ENCODE data around the gene POU2AF3.
"Not testable (repeated sequence)": the region's sequence is repeated elsewhere in the genome, so short reads cannot be mapped to it uniquely, and the experiment has no call there.

The POU2AF3 gene

GRCh38 chr11:111301004-111301841 lies 2.9 kb downstream of the POU2AF3 start:
- DNase-seq (ENCODE audit: low spot score) = no peak

DNA sequence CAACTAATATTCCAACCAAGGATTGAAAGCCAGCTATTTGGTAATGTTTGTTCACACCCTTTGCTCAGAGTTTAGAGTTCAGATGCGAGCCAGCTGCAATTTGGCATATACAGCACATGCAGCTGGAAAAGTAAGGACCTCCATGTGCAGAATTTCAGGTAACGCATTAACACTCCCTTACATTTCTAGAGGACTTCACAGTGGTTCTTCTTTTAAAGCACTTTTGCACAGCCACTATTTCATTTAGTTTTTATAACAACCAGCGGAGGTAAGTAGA lies 3.4 kb downstream of the POU2AF3 start:
- no peak for DNase-seq (ENCODE audit: low spot score)

GRCh38 chr11:111302298-111302697 lies 4.0 kb downstream of the POU2AF3 start:
- no peak for DNase-seq (ENCODE audit: low spot score)

GRCh38 chr11:111303461-111303860 lies 5.1 kb downstream of the POU2AF3 start:
- DNase-seq (ENCODE audit: low spot score) = peak; percentile 40

GRCh38 chr11:111305162-111305802 lies 6.9 kb downstream of the POU2AF3 start:
- no peak for DNase-seq (ENCODE audit: low spot score)

DNA sequence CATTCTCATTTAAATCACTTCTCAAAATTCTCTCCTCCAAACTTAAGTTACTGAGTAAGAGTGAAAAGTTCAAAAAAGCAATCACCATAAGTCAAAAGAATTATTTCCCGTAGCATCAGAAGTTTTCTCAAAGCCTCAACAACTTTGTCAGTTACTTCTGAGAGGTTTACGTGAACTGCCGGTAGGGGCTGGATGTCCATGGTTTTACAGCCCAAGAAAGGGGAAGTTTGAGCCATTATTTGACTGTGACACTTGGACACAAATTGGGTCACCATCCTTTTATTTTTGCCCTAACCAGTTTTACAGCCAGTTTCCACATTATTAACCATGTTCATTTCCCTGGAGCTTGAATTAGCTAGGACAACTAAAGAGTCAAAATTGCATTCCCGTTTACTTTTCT lies 7.5 kb downstream of the POU2AF3 start:
- no peak for DNase-seq (ENCODE audit: low spot score)

GRCh38 chr11:111306321-111306720 lies 8.0 kb downstream of the POU2AF3 start:
- DNase-seq (ENCODE audit: low spot score) = no peak

DNA sequence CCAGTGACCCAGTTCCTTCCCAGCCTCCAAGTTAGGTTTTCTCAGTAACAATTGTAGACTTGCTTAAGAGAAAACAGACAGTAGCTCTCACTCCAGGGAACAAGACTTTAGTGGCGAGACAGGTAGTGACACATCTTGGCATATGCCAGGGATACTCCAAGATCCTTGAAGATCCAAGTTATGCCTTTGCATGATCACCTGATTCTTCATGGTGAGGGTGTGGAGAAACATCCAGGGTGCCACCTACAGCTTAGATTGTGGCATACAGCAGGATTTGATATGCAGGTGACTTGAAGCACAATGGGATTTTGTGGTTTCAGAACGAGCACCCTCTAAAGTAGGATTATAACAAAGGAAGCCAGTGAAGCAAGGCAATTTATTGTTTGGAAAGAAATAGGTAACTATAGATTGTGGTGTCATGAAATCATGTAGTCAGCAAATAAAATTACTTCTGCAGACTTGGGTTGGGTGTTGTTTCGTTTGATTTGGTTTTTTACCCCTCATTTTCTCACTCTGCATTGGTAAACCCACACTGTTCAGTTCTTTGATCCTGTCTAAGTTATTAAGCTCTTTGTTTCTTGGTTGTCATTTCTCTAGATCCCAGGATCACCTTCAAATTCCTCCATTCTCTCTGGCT lies 9.2 kb downstream of the POU2AF3 start:
- no peak for DNase-seq (ENCODE audit: low spot score)

- peak; percentile 47 for DNase-seq (ENCODE audit: low spot score)
Observed at GRCh38 chr11:111308140-111308539, 9.8 kb downstream of the POU2AF3 start.

- no peak for DNase-seq (ENCODE audit: low spot score)
Observed at GRCh38 chr11:111309215-111309915, 11.0 kb downstream of the POU2AF3 start.

- DNase-seq (ENCODE audit: low spot score) = no peak
Observed at GRCh38 chr11:111310088-111310487, 11.7 kb downstream of the POU2AF3 start.

DNA sequence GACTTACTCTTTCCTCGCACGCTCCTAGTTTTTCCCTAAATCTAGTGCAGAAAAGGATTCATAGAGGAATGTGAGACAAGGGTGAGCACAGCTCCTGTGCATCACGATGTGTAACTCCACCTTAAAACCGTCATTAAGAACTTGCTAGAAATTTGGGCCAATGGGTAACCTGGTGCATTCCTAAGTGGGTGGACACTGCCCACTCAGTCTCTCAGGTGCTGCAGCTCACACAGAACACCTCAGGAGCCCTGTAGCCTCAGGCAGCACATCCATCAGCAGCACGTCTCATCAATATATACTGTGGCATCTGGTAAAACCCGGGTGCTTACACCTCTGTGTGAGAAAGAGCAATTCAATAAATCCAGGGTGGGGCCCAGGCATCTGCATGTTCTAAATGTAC lies 12.4 kb downstream of the POU2AF3 start:
- no peak for DNase-seq (ENCODE audit: low spot score)

- DNase-seq (ENCODE audit: low spot score) = no peak
Observed at GRCh38 chr11:111312076-111312475, 13.7 kb downstream of the POU2AF3 start.

GRCh38 chr11:111319296-111319695 lies 20.9 kb downstream of the POU2AF3 start:
- DNase-seq (ENCODE audit: low spot score) = no peak

DNA sequence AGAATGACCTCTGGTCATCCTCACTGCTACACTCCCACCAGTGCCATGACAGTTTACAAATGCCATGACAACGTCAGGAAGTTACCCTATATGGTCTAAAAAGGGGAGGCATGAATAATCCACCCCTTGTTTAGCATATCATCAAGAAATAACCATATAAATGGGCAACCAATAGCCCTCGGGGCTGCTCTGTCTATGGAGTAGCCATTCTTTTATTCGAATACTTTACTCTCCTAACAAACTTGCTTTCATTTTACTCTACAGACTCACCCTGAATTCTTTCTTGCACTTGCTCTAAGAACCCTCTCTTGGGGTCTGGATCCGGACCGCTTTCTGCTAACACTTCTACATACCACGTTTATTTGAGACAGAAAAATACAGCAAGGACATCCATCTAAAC lies 21.9 kb downstream of the POU2AF3 start:
- DNase-seq (ENCODE audit: low spot score) = not testable (repeated sequence)

DNA sequence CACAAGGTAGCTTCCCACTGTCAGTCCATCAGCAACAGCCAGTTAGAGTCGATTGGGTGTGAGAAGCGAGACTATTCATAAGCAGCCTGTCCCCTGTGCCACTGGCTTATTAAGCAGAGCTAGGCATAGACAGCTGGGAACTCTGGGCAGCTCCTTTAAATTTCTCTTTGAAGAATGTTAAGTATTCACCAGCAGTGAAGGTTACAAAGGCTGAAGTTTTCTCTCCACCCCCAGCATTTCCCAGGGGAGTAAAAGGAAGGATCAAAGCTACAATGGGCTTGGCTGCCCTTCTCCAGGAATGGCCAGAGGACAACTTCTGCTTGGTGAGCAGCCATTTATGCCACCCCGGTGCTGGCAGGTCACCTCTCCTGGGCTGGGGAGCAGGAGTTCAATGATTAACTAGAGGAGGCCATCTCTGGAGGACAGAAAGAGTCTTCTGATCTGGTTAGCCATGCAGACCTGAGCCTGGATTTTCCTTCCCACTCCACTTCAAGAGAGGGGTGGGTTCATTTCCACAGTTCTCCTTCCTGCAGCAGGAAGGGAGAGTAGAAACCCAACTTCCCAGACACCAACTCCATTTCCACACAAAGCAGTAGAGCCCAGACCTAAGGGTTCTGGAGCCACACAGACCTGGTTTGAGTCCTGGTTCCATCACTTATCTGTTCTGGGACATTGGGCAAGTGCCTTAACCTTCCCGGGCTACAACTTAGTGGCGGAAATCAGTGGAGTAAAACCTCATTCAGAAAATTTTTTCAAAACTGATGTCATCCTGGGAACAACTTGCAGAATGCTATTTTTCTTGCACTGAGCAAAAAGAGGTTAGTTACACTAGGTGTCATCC lies 22.6 kb downstream of the POU2AF3 start:
- DNase-seq (ENCODE audit: low spot score) = peak; percentile 28

DNA sequence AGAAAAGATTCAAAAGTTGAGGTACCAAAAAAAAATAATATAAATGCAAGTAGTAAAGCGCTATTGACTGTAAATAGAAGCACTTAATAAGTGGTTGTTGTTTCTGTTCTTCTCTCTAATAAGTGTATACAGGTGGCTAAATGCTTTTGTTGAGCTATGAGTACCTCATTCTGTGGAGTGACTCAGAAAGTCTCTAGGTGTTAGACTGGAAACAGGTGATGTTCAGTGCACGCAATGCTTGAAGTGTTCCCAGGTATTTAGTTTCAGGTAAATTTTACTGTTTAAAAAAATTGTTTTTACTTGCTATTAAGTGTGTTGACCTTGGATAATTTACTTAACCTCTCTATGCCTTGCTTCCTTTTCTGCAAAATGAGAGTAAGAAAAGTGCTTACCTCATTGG lies 24.2 kb downstream of the POU2AF3 start:
- DNase-seq (ENCODE audit: low spot score) = no peak

GRCh38 chr11:111324277-111324720 lies 26.0 kb downstream of the POU2AF3 start:
- DNase-seq (ENCODE audit: low spot score) = no peak

- no peak for DNase-seq (ENCODE audit: low spot score)
Observed at GRCh38 chr11:111325259-111325658, 26.9 kb downstream of the POU2AF3 start.

GRCh38 chr11:111326824-111327223 lies 28.5 kb downstream of the POU2AF3 start:
- no peak for DNase-seq (ENCODE audit: low spot score)

DNA sequence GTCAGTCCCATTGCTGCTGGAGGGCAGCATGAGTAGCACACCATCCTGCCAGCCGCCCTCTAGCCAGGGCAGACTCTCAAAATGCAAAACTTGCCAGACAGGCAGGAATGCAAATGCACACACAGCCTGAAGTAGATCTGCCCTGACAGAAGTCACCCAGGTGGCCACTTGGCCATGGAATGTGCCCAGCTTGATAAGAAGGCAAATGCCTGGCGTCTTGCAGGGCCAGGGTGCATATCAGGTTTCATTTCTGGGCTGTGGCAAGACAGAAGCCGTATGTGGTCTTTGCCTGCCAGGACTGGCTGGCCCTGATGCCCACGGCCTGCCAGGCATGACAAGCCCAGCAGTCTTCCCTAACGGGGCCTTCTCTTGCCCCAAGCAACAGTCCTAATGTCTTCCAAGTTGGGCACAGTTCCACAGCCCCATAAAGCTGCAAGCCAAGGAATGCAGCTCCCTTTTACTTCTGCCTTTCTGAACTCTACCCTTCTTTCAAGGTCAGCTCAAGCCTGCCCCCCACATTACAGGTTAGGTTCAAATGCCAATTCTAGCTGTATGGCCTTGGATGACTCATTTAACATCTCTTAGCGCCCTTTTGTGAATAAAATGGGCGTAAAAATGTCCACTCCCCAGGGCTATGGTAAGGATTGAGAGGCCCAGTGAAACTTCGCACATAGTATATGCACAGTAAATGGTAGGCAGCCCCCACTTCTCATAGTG lies 29.7 kb downstream of the POU2AF3 start:
- no peak for DNase-seq (ENCODE audit: low spot score)
